ENCODE measurements around the gene LRRC45. TPM values are rescaled to one million over a fixed set of nuclear protein-coding genes. Genes with fewer than 3 reads are reported as not detected.
A peak's percentile ranks its signal among the peaks of the same experiment; 100 is the strongest.

The LRRC45 gene
- total and polyA plus RNA-seq, 9 of the 15 experiments (the other 6 are each of a cell fraction or from before 2014, with no cell fraction given) = 3.5 to 21.5 (median 11.2) TPM; not detected in 2

- TF ChIP-seq ZBTB34 (CRISPR knock-in tag; IDR thresholded peaks at IDR 0.05) = no peak
- TF ChIP-seq SOX6 (IDR thresholded peaks at IDR 0.05) = peak; percentile 59; the same call in 1 of the 2 replicates
- TF ChIP-seq HMBOX1 (IDR thresholded peaks at IDR 0.05) = no peak
- TF ChIP-seq ZNF655 (CRISPR knock-in tag; IDR thresholded peaks at IDR 0.05) = no peak
- peak; percentile 87 for TF ChIP-seq SIN3B (IDR thresholded peaks at IDR 0.05; ENCODE audit: low read depth)
- 0 out of 2 replicates have a peak, but pooled peaks have one; percentile 18 for TF ChIP-seq PKNOX1 (IDR thresholded peaks at IDR 0.05)
- no peak for TF ChIP-seq TAL1 (IDR thresholded peaks at IDR 0.05)
- no peak for TF ChIP-seq NFE2 (IDR thresholded peaks at IDR 0.05; ENCODE audit: low read depth)
- TF ChIP-seq ZFP30 (CRISPR knock-in tag; IDR thresholded peaks at IDR 0.05; ENCODE audit: borderline replicate concordance) = no peak
- no peak for TF ChIP-seq SNIP1 (IDR thresholded peaks at IDR 0.05; ENCODE audit: low read depth)
- 0 out of 2 replicates have a peak, but pooled peaks have one; percentile 63 for TF ChIP-seq HMGXB4 (CRISPR knock-in tag; IDR thresholded peaks at IDR 0.05)
- no peak for TF ChIP-seq KDM5B (IDR thresholded peaks at IDR 0.05; ENCODE audit: insufficient replicate concordance, low read depth, low read length)
Observed at GRCh38 chr17:82065638-82066303, 42.7 kb downstream of the LRRC45 start, which contains the start of gene DUS1L (continued).
